Thymus (tissue), 11 donors: ENCODE data around the gene SELENOO. TPM values are rescaled to one million over a fixed set of nuclear protein-coding genes. Genes with fewer than 3 reads are reported as not detected.

ENCODE experiments used
- DNase-seq, 9 donors: peaks; one replicate each; pipeline ENCODE4 v3.0.0-alpha.2; 2013; ENCODE audit warnings: low spot score in 9 of 9, low read depth in 6 of 9, missing footprints in 1 of 9
- H3K27ac ChIP-seq, 2 donors: one replicate each; pipeline ENCODE4 v1.5.1; 2013; ENCODE audit warnings: control low read depth in 1 of 2, low read depth in 1 of 2, low read length in 1 of 2, mild to moderate bottlenecking in 1 of 2, moderate library complexity in 1 of 2
- H3K27me3 ChIP-seq, 2 donors: one replicate each; pipeline ENCODE4 v1.5.1; 2013; ENCODE audit warnings: low read length in 1 of 2; ENCODE audit not compliant: control insufficient read depth in 2 of 2, insufficient read depth in 1 of 2
- H3K36me3 ChIP-seq, 2 donors: one replicate each; pipeline ENCODE4 v1.5.1; 2013; ENCODE audit warnings: low read length in 1 of 2, mild to moderate bottlenecking in 1 of 2, moderate library complexity in 1 of 2; ENCODE audit not compliant: control insufficient read depth in 2 of 2, insufficient read depth in 2 of 2
- H3K4me1 ChIP-seq, 2 donors: one replicate each; pipeline ENCODE4 v1.5.1; 2013; ENCODE audit warnings: low read length in 2 of 2; ENCODE audit not compliant: control insufficient read depth in 2 of 2, insufficient read depth in 2 of 2
- H3K4me3 ChIP-seq, 2 donors: one replicate each; pipeline ENCODE4 v1.5.1; 2013; ENCODE audit warnings: low read length in 2 of 2, control low read depth in 1 of 2, mild to moderate bottlenecking in 1 of 2
- H3K9me3 ChIP-seq, 2 donors: one replicate each; pipeline ENCODE4 v1.5.1; 2013; ENCODE audit warnings: low read length in 1 of 2, mild to moderate bottlenecking in 1 of 2; ENCODE audit not compliant: control insufficient read depth in 2 of 2, insufficient read depth in 1 of 2
- WGBS: extraction: QIAGEN DNeasy Blood & Tissue Kit; methylation state at CpG from one replicate; pipeline ENCODE4 v1.1.7; 2013; 5-methylcytosine and 5-hydroxymethylcytosine counted together
- polyA plus RNA-seq: library from polyadenylated mRNA; stranded (reverse); fragments of 200-250 nt; gene quantifications from one replicate; pipeline ENCODE4 v1.2.3, GENCODE V29; 2013
- total RNA-seq: library from RNA; stranded (reverse); fragments of 120-200 nt; gene quantifications from one replicate; pipeline ENCODE4 v1.2.4, GENCODE V29; 2013
- donor health status: healthy.

Gene SELENOO
- total and polyA plus RNA-seq, 2 donors: 17.4 to 62.1 TPM

GRCh38 chr22:50176850-50177536 lies 23.8 kb upstream of the SELENOO start:
- Histone ChIP-seq H3K27ac (no peak overlapping the region), H3K9me3 (no peaks in the 10 kb centered on the region), H3K36me3 (no peaks in the 10 kb centered on the region), H3K27me3 (peaks cover 9 to 66% of the 10 kb centered on the region in 2 donors), H3K4me3 (no peak overlapping the region), H3K4me1 (peaks cover 0 to 16% of the 10 kb centered on the region in 2 donors)
- no peak for DNase-seq
- WGBS: 98% methylated on average over 76 of the region's 76 CpGs

GRCh38 chr22:50177537-50178470 lies 23.0 kb upstream of the SELENOO start:
- WGBS: 79% methylated on average over 98 of the region's 98 CpGs
- no peak for DNase-seq
- peaks cover 5 to 60% of the 10 kb centered on the region in 2 donors for H3K27me3 ChIP-seq

GRCh38 chr22:50178471-50178864 lies 22.3 kb upstream of the SELENOO start:
- no peaks in the 10 kb centered on the region for H3K9me3 ChIP-seq
- H3K4me3 ChIP-seq: no peak overlapping the region
- peaks cover 0 to 11% of the 10 kb centered on the region in 2 donors for H3K4me1 ChIP-seq
- DNase-seq: no peak
- 85% methylated on average over 22 of the region's 22 CpGs for WGBS
- H3K27me3 ChIP-seq: peaks cover 5 to 59% of the 10 kb centered on the region in 2 donors
- no peaks in the 10 kb centered on the region for H3K36me3 ChIP-seq
- H3K27ac ChIP-seq: no peak overlapping the region

More at GRCh38 chr22:50177537-50178470, 23.0 kb upstream of the SELENOO start:
- Histone ChIP-seq H3K9me3 (no peaks in the 10 kb centered on the region), H3K4me3 (no peak overlapping the region), H3K27ac (no peak overlapping the region), H3K4me1 (peaks cover 0 to 16% of the 10 kb centered on the region in 2 donors), H3K36me3 (no peaks in the 10 kb centered on the region)

- no peak for DNase-seq
Observed at GRCh38 chr22:50178871-50179869, 21.6 kb upstream of the SELENOO start.

GRCh38 chr22:50179937-50180726 lies 20.7 kb upstream of the SELENOO start:
- Histone ChIP-seq H3K4me1 (peaks cover 2 to 10% of the 10 kb centered on the region in 2 donors), H3K4me3 (no peak overlapping the region), H3K27ac (no peak overlapping the region), H3K27me3 (peaks cover 15 to 60% of the 10 kb centered on the region in 2 donors), H3K9me3 (no peaks in the 10 kb centered on the region), H3K36me3 (no peaks in the 10 kb centered on the region)
- WGBS: 58% methylated on average over 39 of the region's 39 CpGs
- DNase-seq: no peak

More at GRCh38 chr22:50178871-50179869, 21.6 kb upstream of the SELENOO start:
- Histone ChIP-seq H3K9me3 (no peaks in the 10 kb centered on the region), H3K4me1 (peaks cover 0 to 5% of the 10 kb centered on the region in 2 donors), H3K36me3 (no peaks in the 10 kb centered on the region), H3K27me3 (peaks cover 6 to 59% of the 10 kb centered on the region in 2 donors), H3K27ac (no peak overlapping the region), H3K4me3 (no peak overlapping the region)
- 92% methylated on average over 64 of the region's 64 CpGs for WGBS

- Histone ChIP-seq H3K9me3 (no peaks in the 10 kb centered on the region), H3K4me1 (peaks cover 6 to 14% of the 10 kb centered on the region in 2 donors), H3K27ac (no peak overlapping the region), H3K27me3 (peaks cover 17 to 60% of the 10 kb centered on the region in 2 donors), H3K36me3 (no peaks in the 10 kb centered on the region), H3K4me3 (no peak overlapping the region)
- 96% methylated on average over 27 of the region's 27 CpGs for whole genome bisulfite sequencing
- no peak for DNase-seq
Observed at GRCh38 chr22:50180727-50181521, 19.9 kb upstream of the SELENOO start.

GRCh38 chr22:50182176-50183081 lies 18.4 kb upstream of the SELENOO start:
- DNase-seq: no peak
- WGBS: 95% methylated on average over 31 of the region's 31 CpGs
- no peaks in the 10 kb centered on the region for H3K9me3 ChIP-seq
- H3K36me3 ChIP-seq: no peaks in the 10 kb centered on the region
- peaks cover 17 to 50% of the 10 kb centered on the region in 2 donors for H3K27me3 ChIP-seq
- no peak overlapping the region for H3K27ac ChIP-seq
- no peak overlapping the region for H3K4me3 ChIP-seq
- H3K4me1 ChIP-seq: peaks cover 14 to 24% of the 10 kb centered on the region in 2 donors
